Islet precursor cell (in vitro differentiated cells): ENCODE results near the gene LIPA.

Source experiments
- DNase-seq: peaks from one replicate; pipeline ENCODE4 v3.0.0-alpha.2; 2018

The LIPA gene

GRCh38 chr10:89238956-89239644 lies 12.5 kb downstream of the LIPA start:
- no peak for DNase-seq

- no peak for DNase-seq
Measured at GRCh38 chr10:89237849-89238248, 13.7 kb downstream of the LIPA start.

- no peak for DNase-seq
Measured at GRCh38 chr10:89236226-89236797, 15.3 kb downstream of the LIPA start.

- no peak for DNase-seq
Measured at GRCh38 chr10:89235073-89235798, 16.3 kb downstream of the LIPA start.

GRCh38 chr10:89233033-89233432 lies 18.5 kb downstream of the LIPA start:
- DNase-seq, result no peak

GRCh38 chr10:89228962-89229361 lies 22.6 kb downstream of the LIPA start:
- DNase-seq, result no peak

- no peak for DNase-seq
Measured at GRCh38 chr10:89228146-89228545, 23.4 kb downstream of the LIPA start.

- no peak for DNase-seq
Measured at GRCh38 chr10:89226891-89227290, 24.7 kb downstream of the LIPA start.

GRCh38 chr10:89224739-89225443 lies 26.7 kb downstream of the LIPA start:
- DNase-seq, result no peak

- DNase-seq, result no peak
Measured at GRCh38 chr10:89221919-89222318, 29.7 kb downstream of the LIPA start.

GRCh38 chr10:89219513-89220218 lies 31.9 kb downstream of the LIPA start:
- DNase-seq, result no peak

- DNase-seq, result no peak
Measured at GRCh38 chr10:89217057-89217990, 34.3 kb downstream of the LIPA start.

- DNase-seq, result no peak
Measured at GRCh38 chr10:89216056-89216455, 35.5 kb downstream of the LIPA start.

GRCh38 chr10:89215511-89215910 lies 36.1 kb downstream of the LIPA start:
- no peak for DNase-seq

- no peak for DNase-seq
Measured at GRCh38 chr10:89214566-89215165, 36.9 kb downstream of the LIPA start.

- no peak for DNase-seq
Measured at GRCh38 chr10:89213191-89213808, 38.3 kb downstream of the LIPA start.

- DNase-seq, result no peak
Measured at GRCh38 chr10:89210794-89211425, 40.7 kb downstream of the LIPA start.

- DNase-seq, result no peak
Measured at GRCh38 chr10:89209718-89210117, 41.9 kb downstream of the LIPA start.

- peak; percentile 72 for DNase-seq
Measured at GRCh38 chr10:89207801-89208551, 43.6 kb downstream of the LIPA start.
